ENCODE data around the gene TTC23.
"Not testable (repeated sequence)": the region's sequence is repeated elsewhere in the genome, so short reads cannot be mapped to it uniquely, and the experiment has no call there.

TTC23 gene

DNA sequence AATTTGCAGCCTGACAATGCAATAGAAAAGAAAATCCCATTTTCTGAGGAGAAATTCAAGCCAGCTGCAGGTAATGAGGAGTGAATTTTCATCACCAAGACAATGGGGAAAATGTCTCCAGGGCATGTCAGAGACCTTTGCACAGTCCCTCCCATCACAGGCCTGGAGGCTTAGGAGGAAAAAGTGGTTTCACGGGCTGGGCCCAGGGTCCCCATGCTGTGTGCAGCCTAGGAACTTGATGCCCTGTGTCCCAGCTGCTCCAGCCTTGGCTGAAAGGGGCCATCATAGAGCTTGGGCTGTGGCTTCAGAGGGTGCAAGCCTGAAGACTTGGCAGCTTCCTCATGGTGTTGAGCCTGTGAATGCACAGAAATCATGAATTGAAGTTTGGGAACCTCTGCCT, 57.2 kb downstream of the TTC23 start:
- DNase-seq (ENCODE audit: low spot score): not testable (repeated sequence)

DNA sequence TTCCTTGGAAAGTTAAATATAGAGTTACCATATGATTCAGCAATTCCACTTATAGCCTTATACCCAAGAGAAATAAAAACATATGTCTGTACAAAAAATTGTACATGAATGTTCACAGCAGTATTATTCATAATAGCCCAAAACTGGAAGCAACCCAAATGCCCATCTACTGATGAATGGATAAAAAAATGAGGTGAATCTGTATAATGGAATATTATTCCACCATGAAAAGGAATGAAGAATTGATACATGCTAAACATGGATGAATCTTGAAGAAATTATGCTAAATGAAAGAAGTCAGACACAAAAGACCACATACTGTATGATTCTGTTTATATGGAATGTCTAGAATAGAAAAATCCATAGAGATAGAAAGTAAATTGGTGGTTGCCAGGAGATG, 61.4 kb downstream of the TTC23 start:
- no peak for DNase-seq (ENCODE audit: low spot score)

DNA sequence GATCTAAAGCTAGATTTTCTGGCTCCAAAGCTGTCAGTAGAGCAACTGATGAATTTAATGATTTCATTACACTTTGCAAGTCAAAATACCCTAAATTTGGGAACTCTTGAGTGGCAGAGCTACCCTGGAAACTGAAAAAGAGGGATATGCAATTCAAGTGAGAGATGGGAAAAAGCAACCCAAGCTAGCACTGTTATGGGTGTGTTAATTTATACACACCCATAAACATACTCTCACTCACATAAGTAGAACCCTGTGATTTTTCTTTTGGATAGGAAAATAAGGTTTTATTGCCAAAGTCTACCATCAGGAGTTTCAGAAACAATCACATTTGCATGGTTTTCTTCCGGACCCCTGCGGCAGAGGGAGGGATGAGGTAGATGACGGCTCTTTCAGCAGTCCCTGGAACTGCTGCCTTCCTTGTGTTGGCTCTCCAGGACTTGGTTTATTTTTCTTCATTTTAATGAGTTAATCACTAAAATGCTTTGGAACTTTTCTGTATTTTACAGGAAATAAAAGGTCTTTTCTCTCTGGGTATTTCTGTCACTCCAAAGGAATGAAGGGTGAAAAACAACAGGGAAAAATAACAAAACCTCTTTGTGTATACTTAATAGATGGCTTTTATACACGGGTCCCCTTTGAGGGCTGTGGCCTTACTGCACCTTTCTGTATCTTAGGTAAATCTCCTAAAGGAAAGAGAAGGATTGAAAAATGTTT, 63.8 kb downstream of the TTC23 start:
- no peak for DNase-seq (ENCODE audit: low spot score)

DNA sequence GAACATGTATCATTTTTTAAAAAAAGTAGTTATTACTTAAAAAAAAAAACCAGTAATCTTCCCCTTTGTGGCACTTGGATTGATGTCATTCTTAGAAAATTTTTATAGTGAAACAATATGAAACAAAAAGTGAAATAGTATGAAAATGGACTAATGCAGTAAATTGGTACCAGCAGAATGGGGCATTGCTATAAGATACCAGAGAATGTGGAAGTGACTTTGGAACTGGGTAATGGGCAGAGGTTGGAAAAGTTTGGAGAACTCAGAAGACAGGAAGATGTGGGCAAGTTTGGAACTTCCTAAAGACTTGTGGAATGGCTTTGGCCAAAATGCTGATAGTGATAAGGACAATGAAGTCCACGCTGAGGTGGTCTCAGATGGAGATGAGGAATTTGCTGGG, 66.6 kb downstream of the TTC23 start:
- DNase-seq (ENCODE audit: low spot score): no peak

DNA sequence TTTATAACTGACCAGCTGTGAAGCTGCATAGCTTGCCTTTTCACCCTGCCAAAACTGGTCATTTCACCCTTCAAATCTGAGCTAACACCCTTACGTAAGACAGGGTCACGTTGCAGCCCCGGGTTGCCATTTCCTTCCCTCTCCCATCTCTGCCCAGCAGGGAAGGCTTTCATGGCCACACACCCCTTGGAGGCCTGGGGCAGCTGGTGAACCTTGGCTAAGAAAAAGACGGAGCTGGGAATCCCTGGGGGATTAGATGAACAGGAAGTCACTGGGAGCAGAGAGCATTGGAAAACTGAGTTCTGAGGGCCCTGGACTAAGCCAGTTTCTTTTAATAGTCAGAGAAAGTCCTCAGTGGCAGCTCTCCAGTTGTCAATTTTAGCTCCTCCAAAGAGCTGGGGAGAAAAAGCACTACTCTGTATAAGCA, 67.8 kb downstream of the TTC23 start:
- no peak for DNase-seq (ENCODE audit: low spot score)

DNA sequence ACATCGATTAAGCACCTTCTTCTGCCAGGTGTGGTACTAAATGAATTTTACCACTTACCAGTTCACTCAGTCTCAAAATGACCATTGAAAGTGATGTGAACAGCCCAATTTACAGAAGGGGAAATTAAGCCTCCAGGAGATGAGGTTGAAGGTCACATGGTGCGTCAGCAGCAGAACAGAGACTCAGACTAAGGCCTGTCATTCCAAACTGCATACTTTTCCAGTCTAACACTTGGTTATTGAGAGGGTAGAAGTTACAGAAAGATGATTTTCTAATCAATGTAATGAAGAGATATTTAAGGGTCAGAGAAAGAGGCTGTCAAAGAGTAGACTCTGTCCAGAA, 68.4 kb downstream of the TTC23 start:
- no peak for DNase-seq (ENCODE audit: low spot score)

DNA sequence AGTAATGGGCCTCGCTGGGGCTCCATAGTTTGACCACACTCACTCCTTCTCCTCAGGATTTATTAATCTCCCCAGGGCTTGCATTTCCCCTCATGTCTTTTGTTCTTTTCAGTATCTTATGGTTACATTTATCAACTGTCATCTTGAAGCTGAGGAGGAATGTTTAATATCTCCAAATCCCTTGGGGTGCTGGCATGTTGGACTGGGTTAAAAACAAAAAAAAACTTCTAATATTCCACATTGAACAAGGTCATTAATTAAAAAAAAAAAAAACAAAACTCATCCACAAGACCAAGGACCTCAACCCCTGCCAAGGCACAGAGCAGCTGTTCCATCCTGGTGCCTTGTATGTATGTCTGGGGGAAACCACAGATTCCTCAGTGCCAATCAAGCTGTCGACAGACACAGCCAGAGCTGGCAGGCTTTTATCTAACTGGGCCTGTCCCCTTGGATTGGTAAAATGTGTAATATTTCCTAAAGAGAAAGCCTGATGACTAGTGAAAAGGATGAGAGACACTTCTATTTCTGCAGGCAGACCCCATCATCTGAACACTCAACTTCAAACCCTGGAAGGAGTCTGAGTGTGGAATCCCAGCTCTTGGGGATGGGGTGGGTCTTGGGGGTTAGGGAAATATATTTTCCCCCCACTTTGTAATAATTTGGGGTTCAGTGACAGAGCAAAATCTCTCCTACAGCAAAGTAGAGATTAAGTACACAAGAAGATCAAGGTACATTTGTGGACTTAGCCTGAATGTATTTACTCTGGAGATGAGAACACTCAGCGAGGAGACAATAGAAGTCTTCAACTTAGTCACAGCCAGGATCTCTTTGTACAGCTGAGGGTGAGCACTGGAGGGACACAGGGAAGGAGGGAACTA, 69.1 kb downstream of the TTC23 start:
- DNase-seq (ENCODE audit: low spot score): no peak

DNA sequence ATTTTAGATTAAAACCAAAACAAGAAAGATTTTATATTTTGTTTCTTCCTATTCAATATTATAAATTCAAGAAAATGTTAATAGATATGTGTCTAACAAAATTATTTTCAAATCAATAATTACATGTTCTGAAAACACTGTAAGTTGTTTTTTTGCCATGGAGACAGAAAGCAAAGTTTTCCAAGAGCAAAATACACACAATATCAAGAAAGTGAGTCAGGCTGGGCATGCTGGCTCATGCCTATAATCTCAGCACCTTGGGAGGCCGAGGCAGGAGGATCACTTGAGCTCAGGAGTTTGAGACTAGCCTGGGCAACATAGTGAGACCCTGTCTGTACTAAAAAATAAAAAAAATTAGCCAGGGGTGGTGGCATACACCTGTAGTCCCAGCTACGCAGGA, 71.7 kb downstream of the TTC23 start:
- DNase-seq (ENCODE audit: low spot score): no peak

DNA sequence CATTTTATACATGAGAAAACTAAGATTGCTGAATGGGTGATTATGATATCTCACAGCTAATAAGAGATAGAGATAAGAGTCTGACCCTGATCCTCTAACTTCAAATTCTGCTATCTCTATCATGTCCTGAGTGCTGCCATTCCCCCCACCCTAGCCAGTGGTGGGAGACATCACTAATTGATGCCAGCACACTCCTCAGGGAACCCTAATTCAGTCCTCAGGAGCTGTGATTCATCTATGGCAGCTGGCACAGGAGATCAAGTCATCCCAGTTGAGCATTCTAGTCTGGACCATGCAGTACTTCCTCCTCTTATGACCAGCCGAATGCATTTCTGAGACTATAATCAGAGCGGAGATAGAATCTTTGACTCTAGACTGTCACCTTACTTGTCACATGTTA, 72.6 kb downstream of the TTC23 start:
- no peak for DNase-seq (ENCODE audit: low spot score)

DNA sequence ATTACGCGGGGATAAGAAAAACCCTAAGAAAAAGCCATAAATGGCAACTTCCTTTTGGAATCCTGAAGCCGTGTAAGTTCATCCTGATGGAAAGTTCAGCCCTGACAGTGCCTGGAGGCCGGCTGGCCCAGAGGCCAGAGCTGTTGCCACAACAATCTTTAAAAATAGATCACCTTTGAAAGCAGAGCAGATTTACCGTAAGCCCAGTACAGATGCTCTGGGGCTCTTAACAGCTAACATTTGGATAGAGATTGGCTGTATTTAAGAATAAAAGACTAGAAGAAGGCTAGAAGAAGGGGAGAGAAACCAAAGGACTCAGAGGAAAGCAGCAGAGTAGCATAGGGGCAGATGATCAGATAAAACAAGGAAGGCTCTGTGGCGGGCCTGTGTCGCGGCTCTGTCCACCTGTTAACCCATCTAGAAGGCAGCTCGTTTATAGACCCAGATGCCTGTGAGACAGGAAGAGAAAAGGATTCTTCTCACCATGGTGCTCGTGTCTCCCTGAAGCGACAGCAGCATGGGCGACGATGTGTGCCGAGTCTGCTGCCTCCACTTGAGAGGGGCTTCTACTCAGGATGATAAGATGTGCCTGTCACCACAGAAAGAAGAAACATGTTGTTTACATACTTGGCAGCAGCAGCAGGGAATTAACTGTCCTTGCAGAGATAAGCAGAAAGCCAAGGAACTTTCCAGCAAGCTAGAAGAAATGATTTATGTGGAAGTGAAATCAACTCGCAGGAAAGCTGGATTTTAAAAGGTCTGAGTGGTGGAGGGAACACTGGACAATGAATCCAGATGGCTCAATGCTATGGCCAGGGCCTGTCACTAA, 74.6 kb downstream of the TTC23 start:
- no peak for DNase-seq (ENCODE audit: low spot score)

DNA sequence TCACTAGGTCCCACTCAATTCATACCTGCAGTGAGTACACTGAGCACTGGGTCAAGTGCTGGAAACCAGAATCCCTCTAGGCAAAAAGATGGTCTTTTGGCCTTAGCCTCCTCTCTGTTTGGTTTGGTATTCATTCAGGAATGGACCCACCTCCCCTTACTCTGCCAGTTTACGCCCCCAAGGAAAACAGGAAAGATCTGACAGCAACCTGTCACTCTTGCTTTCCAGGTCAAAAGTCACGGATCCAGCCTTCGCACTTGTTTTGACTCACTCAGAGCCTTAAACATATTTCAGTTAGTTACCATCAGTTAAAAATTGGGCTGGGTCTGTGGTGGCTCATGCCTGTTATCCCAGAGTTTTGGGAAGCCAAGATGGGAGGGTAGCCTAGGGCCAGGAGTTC, 76.4 kb downstream of the TTC23 start:
- no peak for DNase-seq (ENCODE audit: low spot score)

DNA sequence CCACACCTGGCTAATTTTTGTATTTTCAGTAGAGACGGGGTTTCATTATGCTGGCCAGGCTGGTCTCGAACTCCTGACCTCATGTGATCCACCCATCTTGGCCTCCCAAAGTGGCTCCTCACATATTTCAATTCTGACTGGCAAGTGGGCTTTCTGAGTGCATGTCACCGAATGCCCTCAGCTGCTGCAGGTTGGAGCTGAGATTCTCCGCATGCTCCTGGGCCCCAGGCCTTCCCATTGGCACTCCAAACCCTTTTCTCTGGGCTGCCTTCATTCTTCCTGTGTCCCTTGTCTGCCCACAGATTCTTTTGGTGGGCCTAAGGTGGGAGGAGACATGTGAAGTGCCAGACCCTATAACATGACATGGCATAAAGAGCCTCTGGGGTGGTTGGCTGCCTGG, 77.2 kb downstream of the TTC23 start:
- DNase-seq (ENCODE audit: low spot score): no peak

DNA sequence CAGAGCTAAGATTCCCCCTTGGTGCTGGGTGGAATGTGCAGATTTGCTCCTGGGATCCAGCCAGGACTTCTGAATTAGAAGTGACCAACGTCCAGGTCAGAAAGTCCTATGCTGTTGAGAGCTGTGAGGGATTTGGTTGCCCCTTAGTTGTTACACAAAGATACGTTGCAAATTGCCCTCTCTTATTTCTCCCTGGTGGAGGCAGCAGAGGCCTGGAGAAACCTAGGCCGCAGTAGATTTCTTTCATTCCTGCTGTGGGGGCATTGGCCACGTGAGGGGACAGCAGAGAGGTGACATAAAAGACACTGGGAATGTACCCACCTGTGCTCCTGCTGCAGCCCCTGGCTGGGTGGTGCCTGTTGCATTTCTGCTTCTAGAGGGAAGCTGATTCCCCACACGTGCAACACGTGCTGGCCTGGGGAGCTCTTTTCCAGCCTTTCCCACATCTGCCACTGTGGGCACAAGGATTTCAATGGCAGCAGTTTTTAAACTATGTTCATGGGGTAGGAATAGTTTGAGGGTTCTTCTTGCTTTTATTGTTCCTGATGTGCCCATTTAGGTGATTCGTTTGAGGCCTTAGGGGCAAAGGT, 78.8 kb downstream of the TTC23 start:
- no peak for DNase-seq (ENCODE audit: low spot score)

DNA sequence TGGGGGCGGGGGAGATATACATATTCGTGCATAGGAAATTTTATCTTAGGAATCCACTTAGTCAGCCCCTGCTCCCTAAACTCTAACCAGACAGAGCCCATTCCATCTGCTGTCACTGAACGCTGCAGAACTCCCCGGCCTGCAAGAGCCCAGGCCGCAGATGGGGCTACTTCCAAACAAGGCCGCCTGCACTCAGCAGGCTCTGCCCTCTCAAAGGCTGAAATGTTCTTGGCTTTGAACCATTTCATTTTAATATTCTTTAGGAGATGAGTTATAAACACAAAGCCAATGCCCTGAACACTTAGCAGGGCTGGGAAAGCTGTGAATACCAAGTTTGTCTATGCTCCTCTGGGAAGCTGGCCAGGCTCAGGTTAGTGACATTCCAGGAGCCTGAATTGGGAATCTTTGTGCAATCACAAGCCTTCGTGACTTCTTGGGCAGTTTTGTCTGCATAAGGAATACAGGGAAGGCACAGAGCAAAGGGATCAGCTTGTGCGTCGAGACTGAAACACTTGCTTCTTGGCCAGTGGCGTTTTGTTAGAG, 79.5 kb downstream of the TTC23 start:
- DNase-seq (ENCODE audit: low spot score): no peak

DNA sequence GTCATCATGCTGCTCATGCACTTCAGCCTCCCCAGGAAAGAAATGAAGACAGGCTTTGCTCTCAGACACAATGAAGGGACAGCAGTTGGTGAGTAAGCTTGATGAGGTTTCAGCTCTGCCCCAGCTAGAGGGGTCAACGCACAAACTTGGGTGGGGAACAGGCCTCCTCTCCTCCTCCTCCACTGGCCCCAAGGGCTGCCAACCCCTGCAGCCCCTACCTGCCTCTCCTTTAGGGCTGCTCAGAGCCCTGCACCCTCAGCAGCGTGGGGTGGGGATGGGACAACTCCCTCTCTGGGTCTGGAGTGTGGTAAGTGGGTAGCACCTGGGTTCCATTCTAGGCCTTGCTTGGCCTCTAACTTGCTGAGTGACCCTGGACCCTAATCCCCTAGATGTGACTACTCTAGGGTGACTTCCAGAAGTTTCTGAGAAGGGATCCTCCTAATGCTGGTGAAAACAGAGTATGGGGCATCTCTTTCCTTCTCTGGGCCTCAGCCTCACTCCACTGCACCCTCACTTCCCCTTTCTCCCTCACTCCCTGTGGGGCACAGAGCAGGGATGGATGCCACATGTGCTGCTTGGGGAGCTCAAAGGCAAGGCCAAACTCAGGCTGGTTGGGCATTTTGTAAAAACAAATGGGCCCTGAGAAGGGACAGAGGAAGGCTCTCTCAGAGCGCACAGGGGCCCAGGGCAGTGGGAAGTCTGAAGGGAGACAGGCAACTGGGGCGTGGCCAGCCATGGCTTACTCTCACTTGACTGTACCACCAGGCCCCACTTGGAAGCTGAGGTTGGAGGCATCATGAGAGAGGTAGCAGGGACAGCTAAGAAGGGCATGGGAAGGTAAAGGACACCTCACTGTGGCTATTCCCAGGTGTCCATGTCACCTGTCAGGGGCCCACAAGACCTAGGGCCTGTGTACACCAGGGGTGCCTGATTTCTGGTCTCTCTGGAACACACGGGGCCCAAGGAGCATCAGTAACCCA, 80.5 kb downstream of the TTC23 start:
- no peak for DNase-seq (ENCODE audit: low spot score)

DNA sequence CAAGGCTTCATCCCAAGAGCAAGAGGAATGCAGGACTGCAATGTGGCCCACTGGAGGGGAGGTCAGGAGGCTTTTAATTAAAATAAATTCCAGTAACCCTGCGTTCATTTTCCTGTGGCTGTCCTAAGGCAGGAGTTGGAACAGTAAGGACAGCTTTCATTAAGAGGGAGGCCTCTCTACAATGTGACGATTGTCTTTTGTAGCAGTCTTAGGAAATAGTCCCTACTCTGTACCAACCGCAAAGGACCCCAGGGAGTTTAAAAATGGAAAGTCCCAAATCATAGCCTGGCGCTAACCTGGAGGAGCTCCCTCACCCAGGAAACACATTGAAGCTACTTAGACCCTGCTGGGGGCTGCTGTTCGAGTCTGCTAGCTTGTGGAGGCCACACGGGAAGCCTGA, 81.7 kb downstream of the TTC23 start:
- DNase-seq (ENCODE audit: low spot score): no peak

DNA sequence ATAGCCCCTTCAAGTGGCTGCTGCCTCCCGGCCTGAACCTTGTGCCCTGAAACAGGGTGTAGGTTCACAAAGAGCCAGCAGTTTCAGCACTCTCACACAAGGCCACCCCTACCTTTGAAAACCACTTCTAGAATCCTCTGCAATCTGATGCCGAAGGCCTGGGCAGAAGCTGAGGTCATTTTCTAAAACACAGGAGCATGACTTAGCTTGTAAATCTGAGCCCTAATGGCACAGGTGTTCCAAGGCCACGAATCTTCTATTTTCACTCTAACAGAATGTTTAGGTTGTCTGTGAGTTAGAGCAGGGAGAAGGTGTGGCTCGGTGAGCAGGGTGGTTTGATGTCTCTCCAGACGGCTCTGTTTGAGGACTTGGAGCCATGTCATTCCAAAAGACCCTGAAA, 82.2 kb downstream of the TTC23 start:
- no peak for DNase-seq (ENCODE audit: low spot score)

DNA sequence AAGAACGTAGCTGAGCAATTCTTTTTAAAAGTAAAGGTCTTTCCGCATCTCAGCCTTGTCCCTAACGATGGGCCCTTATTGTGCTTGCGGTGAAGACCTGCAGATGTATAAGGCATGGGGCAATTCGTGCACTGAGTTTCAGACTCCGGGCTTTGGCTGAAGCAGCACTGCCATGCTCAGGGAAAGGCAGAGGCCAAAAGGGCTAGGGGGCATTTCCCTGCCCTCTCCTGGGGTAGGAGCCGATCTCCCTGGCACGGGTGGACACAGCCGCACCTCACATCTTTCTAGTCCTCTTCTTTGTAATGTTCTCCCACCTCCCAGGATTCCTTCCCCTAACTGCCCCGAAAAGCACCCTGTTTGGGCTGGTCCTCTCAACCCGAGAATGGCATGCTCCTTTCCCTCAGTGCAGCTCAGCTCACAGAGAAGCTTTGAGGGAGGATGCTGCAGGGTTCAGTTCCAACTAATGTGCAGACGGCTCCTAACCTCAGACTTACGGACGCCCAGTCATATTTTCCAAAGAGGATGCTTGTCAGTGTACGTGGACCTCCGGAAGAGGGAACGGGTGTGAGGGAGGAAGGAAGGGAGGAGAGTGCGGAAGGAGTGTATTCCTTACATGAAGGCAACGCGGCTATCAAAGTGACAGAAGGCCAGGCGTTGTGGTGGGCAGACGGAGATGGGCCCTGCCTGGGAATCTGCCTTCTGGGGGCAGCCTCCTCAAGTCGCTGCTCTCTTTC, 83.3 kb downstream of the TTC23 start:
- no peak for DNase-seq (ENCODE audit: low spot score)

DNA sequence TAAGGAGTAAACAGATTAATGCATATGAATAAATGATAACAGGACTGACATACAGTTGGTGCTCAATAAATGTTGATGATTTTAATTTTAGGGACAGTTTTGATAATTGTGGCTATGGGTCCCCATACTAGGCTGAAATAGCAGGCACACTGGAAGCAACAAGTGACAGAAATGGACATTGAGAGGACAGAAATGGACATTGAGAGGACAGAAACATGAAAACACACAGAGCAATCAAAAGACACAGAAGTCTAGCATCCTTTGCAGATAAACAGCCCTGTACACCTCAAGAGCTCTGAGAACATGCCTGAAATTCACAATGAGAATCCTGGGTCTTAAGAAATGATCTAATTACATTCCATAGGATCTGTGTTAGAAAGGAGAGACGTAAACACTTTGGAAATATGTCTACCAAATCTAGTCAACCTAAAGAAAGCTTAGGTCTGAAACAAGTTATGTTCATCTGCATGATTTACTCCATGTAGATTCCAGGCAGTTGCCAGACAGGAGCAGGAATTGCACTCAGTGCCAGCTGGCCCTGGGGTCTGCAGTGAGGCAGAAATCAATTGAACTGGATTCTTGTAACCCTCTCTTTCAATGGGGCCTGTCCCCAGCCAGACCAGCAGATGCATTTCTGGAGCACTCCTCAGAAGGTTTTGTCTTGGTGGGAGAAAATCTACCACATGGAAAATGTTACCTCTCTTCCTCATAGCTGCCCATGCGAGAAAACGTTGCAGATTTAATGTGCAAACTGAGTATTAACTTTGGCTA, 84.2 kb downstream of the TTC23 start:
- no peak for DNase-seq (ENCODE audit: low spot score)

All from hematopoietic multipotent progenitor cell treated with erythropoietin and hydrocortisone succinate and interleukin-3 and kit ligand, for 15 days (in vitro differentiated cells).